Smooth muscle cell (in vitro differentiated cells): ENCODE results near the gene NLK. TPM values are rescaled to one million over a fixed set of nuclear protein-coding genes. Genes with fewer than 3 reads are reported as not detected.

ENCODE experiments used
- DNase-seq: peaks from one replicate; lab custom pipeline; 2025; ENCODE audit not compliant: unreplicated experiment; lab: John Stamatoyannopoulos, UW
- H2AFZ ChIP-seq: fragments of 200-600 bp; sonication (generic); 2 replicates; pipeline ENCODE4 v1.6.0; 2016; ENCODE audit warnings: antibody characterized with exemption, low read depth, mild to moderate bottlenecking
- H3F3A ChIP-seq: fragments of 200-600 bp; sonication (generic); 2 replicates; pipeline ENCODE4 v1.6.0; 2017; ENCODE audit warnings: antibody characterized with exemption, low read depth
- H3K27ac ChIP-seq: fragments of 200-600 bp; sonication (generic); 2 replicates; pipeline ENCODE4 v1.5.1; 2016; ENCODE audit warnings: low read depth, mild to moderate bottlenecking
- H3K27me3 ChIP-seq: fragments of 200-600 bp; sonication (generic); 2 replicates; pipeline ENCODE4 v1.6.1; 2016; ENCODE audit warnings: low read depth, mild to moderate bottlenecking
- H3K36me3 ChIP-seq: fragments of 200-600 bp; sonication (generic); 2 replicates; pipeline ENCODE4 v1.5.1; 2016; ENCODE audit warnings: low read depth
- H3K4me1 ChIP-seq: fragments of 200-600 bp; sonication (generic); 2 replicates; pipeline ENCODE4 v1.5.1; 2016; ENCODE audit warnings: low read depth
- H3K4me2 ChIP-seq: fragments of 200-600 bp; sonication (generic); 2 replicates; pipeline ENCODE4 v1.6.0; 2016; ENCODE audit warnings: mild to moderate bottlenecking
- H3K4me3 ChIP-seq: fragments of 200-600 bp; sonication (generic); 2 replicates; pipeline ENCODE4 v1.5.1; 2016; ENCODE audit warnings: mild to moderate bottlenecking
- H3K79me2 ChIP-seq: fragments of 200-600 bp; sonication (generic); 2 replicates; pipeline ENCODE4 v1.6.0; 2016; ENCODE audit warnings: low read depth, mild to moderate bottlenecking
- H3K9ac ChIP-seq: fragments of 200-600 bp; sonication (generic); 2 replicates; pipeline ENCODE4 v1.6.0; 2016; ENCODE audit warnings: low read depth
- H3K9me3 ChIP-seq: fragments of 200-600 bp; sonication (generic); replicated peaks from 2 replicates; pipeline ENCODE4 v1.5.1; 2016; ENCODE audit warnings: low read depth
- H4K20me1 ChIP-seq: fragments of 200-600 bp; sonication (generic); 2 replicates; pipeline ENCODE4 v1.6.0; 2016; ENCODE audit warnings: low read depth
- CTCF ChIP-seq: fragments of 200-600 bp; sonication (generic); IDR thresholded peaks from 2 replicates; pipeline ENCODE4 v1.5.1; 2017; ENCODE audit warnings: borderline replicate concordance, mild to moderate bottlenecking, antibody characterized with exemption; ENCODE audit not compliant: insufficient read depth, poor library complexity, severe bottlenecking
- WGBS: methylation state at CpG from one replicate; pipeline ENCODE4 v1.1.7; 2016; ENCODE audit warnings: low lambda C conversion rate; 5-methylcytosine and 5-hydroxymethylcytosine counted together
- polyA plus RNA-seq: library from polyadenylated mRNA; unstranded; fragments of >200 nt; fragmentation: Nextera tagmentation; extraction: Ambion mirVana; gene quantifications from 2 replicates; pipeline ENCODE4 v1.2.1, GENCODE V29; 2016
- total RNA-seq: library from RNA; depleted of rRNA; stranded (reverse); fragments of >200 nt; gene quantifications from 2 replicates; pipeline ENCODE4 v1.2.3, GENCODE V29; 2014

NLK gene
- total and polyA plus RNA-seq, 2 experiments from 2014 or later = 1.8 to 18.0 TPM

GRCh38 chr17:28170771-28171170, 128.3 kb downstream of the NLK start:
- Histone ChIP-seq H3K27ac (no peak overlapping the region), H3F3A (no peaks in the 10 kb centered on the region), H3K4me1 (no peaks in the 10 kb centered on the region), H3K4me3 (no peak overlapping the region), H3K9me3 (no peaks in the 10 kb centered on the region), H3K36me3 (no peaks in the 10 kb centered on the region), H3K4me2 (no peak overlapping the region), H2AFZ (no peak overlapping the region), H3K79me2 (no peaks in the 10 kb centered on the region), H3K27me3 (no peaks in the 10 kb centered on the region), H3K9ac (no peak overlapping the region), H4K20me1 (no peaks in the 10 kb centered on the region)
- no peak for TF ChIP-seq CTCF
- no peak for DNase-seq

GRCh38 chr17:28173031-28173561, 130.6 kb downstream of the NLK start:
- H3K36me3 ChIP-seq = no peaks in the 10 kb centered on the region
- no peaks in the 10 kb centered on the region for H3K9me3 ChIP-seq
- no peak overlapping the region for H3K9ac ChIP-seq
- H2AFZ ChIP-seq = no peak overlapping the region
- H3K4me2 ChIP-seq = no peak overlapping the region
- no peak overlapping the region for H3K27ac ChIP-seq
- TF ChIP-seq CTCF = no peak
- H3K4me3 ChIP-seq = no peak overlapping the region
- H3K79me2 ChIP-seq = no peaks in the 10 kb centered on the region
- no peak for DNase-seq
- no peaks in the 10 kb centered on the region for H3K27me3 ChIP-seq
- whole genome bisulfite sequencing = 15% methylated on average over 3 of the region's 3 CpGs
- no peaks in the 10 kb centered on the region for H3F3A ChIP-seq
- H4K20me1 ChIP-seq = no peaks in the 10 kb centered on the region
- H3K4me1 ChIP-seq = no peaks in the 10 kb centered on the region

GRCh38 chr17:28173801-28174200, 131.3 kb downstream of the NLK start:
- DNase-seq = no peak
- H3K4me2 ChIP-seq = no peak overlapping the region

More at GRCh38 chr17:28173801-28174200, 131.3 kb downstream of the NLK start:
- Histone ChIP-seq H3F3A (no peaks in the 10 kb centered on the region), H4K20me1 (no peaks in the 10 kb centered on the region), H3K27ac (no peak overlapping the region), H2AFZ (no peak overlapping the region), H3K4me3 (no peak overlapping the region), H3K36me3 (no peaks in the 10 kb centered on the region), H3K4me1 (no peaks in the 10 kb centered on the region), H3K27me3 (no peaks in the 10 kb centered on the region), H3K79me2 (no peaks in the 10 kb centered on the region), H3K9ac (no peak overlapping the region), H3K9me3 (no peaks in the 10 kb centered on the region)
- no peak for TF ChIP-seq CTCF
- 9% methylated on average over 1 of the region's 1 CpG for WGBS
